K562 (cell line): Measurements from ENCODE around the gene OCA2. TPM values are rescaled to one million over a fixed set of nuclear protein-coding genes. Genes with fewer than 3 reads are reported as not detected.

ENCODE experiments used
- ATAC-seq: fragments of 200-7000 bp; cut with Tn5 transposase; 3 replicates; pipeline ENCODE4 v1.9.1; 2020; ENCODE audit warnings: moderate library complexity
- BruUV-seq: library from RNA; stranded (reverse); fragments of 400-500 nt; replicated peaks from 2 replicates; lab custom pipeline; 2021; lab: Mats Ljungman, UMichigan
- CTCF ChIA-PET: fragments of 300-600 bp; formaldehyde crosslinking; extraction: SDS; loops from one replicate; lab custom pipeline; 2021; ENCODE audit warnings: low intra/inter-chr PET ratio; lab: Yijun Ruan, JAX
- POLR2A ChIA-PET: fragments of 300-600, 350-650 bp; sonication (Branson Sonifier 250); formaldehyde crosslinking; extraction: SDS; loops from one replicate; lab custom pipeline; 2021; ENCODE audit warnings: antibody characterized with exemption, inconsistent platforms; lab: Yijun Ruan, JAX
- DNase-seq, 4 experiments: peaks; one replicate each; pipeline versions ENCODE4 v3.0.0 to v3.0.0-alpha.2; 2011 to 2018; ENCODE audit warnings: low spot score in 3 of 4, mixed read lengths in 3 of 4; ENCODE audit errors: extremely low read depth in 1 of 4
- FAIRE-seq: peaks from 2 replicates; lab custom pipeline; 2011; peaks lifted over from hg19 to GRCh38; lab: Jason Lieb, UNC
- H2AFZ ChIP-seq: 2 replicates; pipeline ENCODE4 v1.6.0; 2011; ENCODE audit warnings: low read depth, low read length, control low read depth, inconsistent platforms
- H3K27ac ChIP-seq: fragments of 200-600 bp; 3 replicates; pipeline ENCODE4 v1.8.0; 2011; ENCODE audit warnings: low read depth, mild to moderate bottlenecking, control low read depth, inconsistent platforms, low read length, moderate library complexity, mixed read lengths; ENCODE audit errors: extremely low read depth
- H3K27me3 ChIP-seq, 2 experiments: fragments of 300-600 bp in 1 of 2; 2 replicates in 1 of 2; 3 replicates in 1 of 2; pipeline versions ENCODE4 v1.6.0 to v1.8.0; 2011; ENCODE audit warnings: inconsistent platforms in 2 of 2, low read length in 2 of 2, mild to moderate bottlenecking in 1 of 2, mixed read lengths in 1 of 2, moderate library complexity in 1 of 2; ENCODE audit not compliant: control insufficient read depth in 2 of 2, insufficient read depth in 2 of 2
- H3K36me3 ChIP-seq: fragments of 300-600 bp; 3 replicates; pipeline ENCODE4 v1.8.0; 2011; ENCODE audit warnings: mild to moderate bottlenecking, low read length, inconsistent platforms; ENCODE audit not compliant: control insufficient read depth, insufficient read depth
- H3K4me1 ChIP-seq, 2 experiments: fragments of 200-600 bp in 1 of 2; replicated peaks in 1 of 2; 2 replicates in 1 of 2; 3 replicates in 1 of 2; pipeline versions ENCODE4 v1.5.1 to v1.8.0; 2011; ENCODE audit warnings: inconsistent platforms in 2 of 2, low read length in 2 of 2, mild to moderate bottlenecking in 1 of 2, mixed read lengths in 1 of 2, moderate library complexity in 1 of 2; ENCODE audit not compliant: control insufficient read depth in 2 of 2, insufficient read depth in 2 of 2
- H3K4me2 ChIP-seq: 2 replicates; pipeline ENCODE4 v1.6.1; 2011; ENCODE audit warnings: low read length, control low read depth, inconsistent platforms, mixed read lengths; ENCODE audit not compliant: insufficient read depth
- H3K4me3 ChIP-seq: fragments of 200-600 bp; sonication (generic), shearing (Covaris generic); 2 replicates; pipeline ENCODE4 v1.5.1; 2016; ENCODE audit warnings: control low read depth, inconsistent platforms
- H3K79me2 ChIP-seq: fragments of 200-600 bp; 3 replicates; pipeline ENCODE4 v1.8.0; 2011; ENCODE audit warnings: low read length, inconsistent platforms; ENCODE audit not compliant: control insufficient read depth, insufficient read depth
- H3K9ac ChIP-seq, 2 experiments: 2 replicates each; pipeline versions ENCODE4 v1.6.0 to v1.6.1; 2011; ENCODE audit warnings: low read depth in 2 of 2, low read length in 2 of 2, control low read depth in 1 of 2, inconsistent platforms in 1 of 2, mild to moderate bottlenecking in 1 of 2, mixed read lengths in 1 of 2; ENCODE audit not compliant: insufficient read depth in 1 of 2
- H3K9me1 ChIP-seq: one replicate; pipeline ENCODE4 v1.6.0; 2011; ENCODE audit warnings: inconsistent platforms, mild to moderate bottlenecking, low read length, moderate library complexity; ENCODE audit not compliant: control insufficient read depth, insufficient read depth
- H3K9me3 ChIP-seq: replicated peaks from 2 replicates; pipeline ENCODE4 v1.5.1; 2011; ENCODE audit warnings: low read depth, low read length, inconsistent platforms; ENCODE audit not compliant: control insufficient read depth, insufficient read depth
- H4K20me1 ChIP-seq: replicated peaks from 2 replicates; pipeline ENCODE4 v1.6.1; 2011; ENCODE audit warnings: low read length, inconsistent platforms, mixed read lengths; ENCODE audit not compliant: control insufficient read depth, insufficient read depth
- ARID4B ChIP-seq: sonication (generic); formaldehyde crosslinking; IDR thresholded peaks from 2 replicates; pipeline ENCODE4 v1.8.0; 2022; ENCODE audit warnings: mild to moderate bottlenecking, missing genetic modification reagents
- CBX2 ChIP-seq: fragments of 200-600 bp; sonication (generic); IDR thresholded peaks from one replicate; pipeline ENCODE4 v1.6.1; 2012; ENCODE audit warnings: mild to moderate bottlenecking, low read length, inconsistent platforms; ENCODE audit not compliant: insufficient read depth, poor library complexity, severe bottlenecking
- CBX5 ChIP-seq: IDR thresholded peaks from 2 replicates; pipeline ENCODE4 v1.6.1; 2014; ENCODE audit warnings: low read depth, borderline replicate concordance
- GATA2 ChIP-seq: sonication (generic); formaldehyde crosslinking; IDR thresholded peaks from 2 replicates; pipeline ENCODE4 v1.4.0; 2020; ENCODE audit warnings: mild to moderate bottlenecking, missing genetic modification reagents
- HBP1 ChIP-seq: fragments of 450-650 bp; formaldehyde crosslinking; IDR thresholded peaks from 2 replicates; pipeline ENCODE4 v1.4.0; 2022; ENCODE audit warnings: missing genetic modification characterization
- MTA2 ChIP-seq: fragments of 450-650 bp; IDR thresholded peaks from 2 replicates; pipeline ENCODE4 v1.6.1; 2016; ENCODE audit warnings: low read depth
- NFRKB ChIP-seq: fragments of 450-650 bp; IDR thresholded peaks from 2 replicates; pipeline ENCODE4 v1.6.1; 2016; ENCODE audit warnings: low read depth
- RHOXF2B ChIP-seq: fragments of 250-450 bp; sonication (Bioruptor Pico); conservative IDR thresholded peaks from 2 replicates; pipeline ENCODE4 v1.5.1; 2021
- SAP30 ChIP-seq: fragments of 200-600 bp; sonication (generic); IDR thresholded peaks from 2 replicates; pipeline ENCODE4 v1.6.1; 2012; ENCODE audit warnings: borderline replicate concordance, low read depth, mild to moderate bottlenecking, moderate library complexity, low read length, control low read depth, inconsistent platforms; ENCODE audit not compliant: insufficient read depth, poor library complexity, severe bottlenecking
- SMAD2 ChIP-seq: fragments of 150-350 bp; IDR thresholded peaks from 2 replicates; pipeline ENCODE4 v1.6.1; 2014; ENCODE audit warnings: low read depth, mild to moderate bottlenecking, low read length
- ZNF408 ChIP-seq: fragments of 250-450 bp; sonication (Bioruptor Pico); IDR thresholded peaks from 2 replicates; pipeline ENCODE4 v1.4.0; 2020; ENCODE audit warnings: low read depth, mild to moderate bottlenecking, moderate library complexity
- WGBS: fragments of 100-300 bp; shearing (Covaris generic); methylation state at CpG from one replicate; pipeline ENCODE4 v1.1.6; 2016; ENCODE audit warnings: low coverage, mixed read lengths; ENCODE audit not compliant: insufficient coverage; ENCODE audit errors: missing lambda C conversion rate; 5-methylcytosine and 5-hydroxymethylcytosine counted together
- in situ Hi-C: fragments of 300-500 bp; cut with MboI; formaldehyde crosslinking; loops from 4 replicates; pipeline ENCODE4 v1.15.0; 2018; ENCODE audit warnings: inconsistent platforms, mixed read lengths
- intact Hi-C: fragments of 100-400 bp; cut with micrococcal nuclease; formaldehyde crosslinking; loops from 2 replicates; pipeline ENCODE4 v1.14.2; 2022
- polyA plus RNA-seq, 8 experiments: library from polyadenylated mRNA; depleted of rRNA in 4 of 8; stranded (reverse) in 5 of 8; unstranded in 3 of 8; fragments of >200 nt; fragmentation: Nextera tagmentation in 2 of 8; fragmentation: Illumina TruSeq in 1 of 8; extraction: Ambion mirVana in 2 of 8; extraction: Trizol in 1 of 8; gene quantifications; 2 replicates each; pipeline versions ENCODE4 v1.2.1 to v1.2.3, GENCODE V29; 2011 to 2014; ENCODE audit warnings: inconsistent platforms in 1 of 8, missing spikeins in 1 of 8
- total RNA-seq, 7 experiments: library from RNA; depleted of rRNA in 6 of 7; stranded (reverse); fragments of >200 nt in 6 of 7; fragmentation: Illumina TruSeq in 2 of 7; extraction: Trizol in 2 of 7; gene quantifications; 2 replicates each; pipeline versions ENCODE4 v1.2.1 to v1.2.3, GENCODE V29; 2011 to 2021; ENCODE audit warnings: low replicate concordance in 1 of 7

The OCA2 gene
- total and polyA plus RNA-seq, 9 of the 15 experiments (the other 6 are each of a cell fraction or from before 2014, with no cell fraction given), result 0.07 to 0.59 (median 0.17) TPM; not detected in 1

- POLR2A ChIA-PET, result no interaction called here
- CTCF ChIA-PET, result no interaction called here
- no TSS peak for BruUV-seq
These were observed 54.9 kb downstream of the OCA2 start for GRCh38 chr15:28044121-28044672.

GRCh38 chr15:28043691-28044091 lies 55.4 kb downstream of the OCA2 start:
- in situ Hi-C loops, result loop anchor here (25.0 kb wide), 1 partner anchor 1156 kb away; no protein-coding TSS in a partner anchor
- ATAC-seq (no peak), FAIRE-seq (no peak), DNase-seq (no peak)
- Histone ChIP-seq H2AFZ (no peak overlapping the region), H3K4me2 (no peak overlapping the region), H3K27me3 (no peaks in the 10 kb centered on the region), H3K9ac (no peak overlapping the region), H4K20me1 (no peaks in the 10 kb centered on the region; the same call in 1 of the 2 replicates), H3K36me3 (no peaks in the 10 kb centered on the region), H3K4me1 (no peaks in the 10 kb centered on the region), H3K79me2 (no peaks in the 10 kb centered on the region), H3K9me1 (no peaks in the 10 kb centered on the region), H3K27ac (no peak overlapping the region), H3K4me3 (no peak overlapping the region), H3K9me3 (no peaks in the 10 kb centered on the region)
- BruUV-seq, result no TSS peak
- CTCF ChIA-PET, result no interaction called here
- intact Hi-C loops, result no loop called here
- POLR2A ChIA-PET, result no interaction called here
- no peak for TF ChIP-seq MTA2
- no peak for TF ChIP-seq SMAD2
- no peak for TF ChIP-seq SAP30
- no peak for TF ChIP-seq GATA2 (CRISPR knock-in tag)
- no peak for TF ChIP-seq ARID4B
- no peak for TF ChIP-seq RHOXF2B (CRISPR knock-in tag)
- TF ChIP-seq HBP1 (CRISPR knock-in tag), result no peak
- no peak for TF ChIP-seq NFRKB
- TF ChIP-seq ZNF408, result no peak

More at GRCh38 chr15:28044121-28044672, 54.9 kb downstream of the OCA2 start:
- no peak overlapping the region for H3K27ac ChIP-seq
- no peak overlapping the region for H3K4me2 ChIP-seq
- no peak for FAIRE-seq
- H3K27me3 ChIP-seq, result no peaks in the 10 kb centered on the region
- no peaks in the 10 kb centered on the region; the same call in 1 of the 2 replicates for H4K20me1 ChIP-seq
- intact Hi-C loops (no loop called here), in situ Hi-C loops (loop anchor here (25.0 kb wide), 1 partner anchor 1157 kb away; no protein-coding TSS in a partner anchor)
- TF ChIP-seq CBX5, result no peak
- no peak for TF ChIP-seq CBX2
- 1% methylated on average over 5 of the region's 5 CpGs for WGBS
- no peak for DNase-seq
- H3K9me3 ChIP-seq, result no peaks in the 10 kb centered on the region
- no peaks in the 10 kb centered on the region for H3K4me1 ChIP-seq
- no peak for ATAC-seq
- H3K4me3 ChIP-seq, result no peak overlapping the region
- no peaks in the 10 kb centered on the region for H3K9me1 ChIP-seq
- no peaks in the 10 kb centered on the region for H3K36me3 ChIP-seq
- H3K9ac ChIP-seq, result no peak overlapping the region
- no peak overlapping the region for H2AFZ ChIP-seq
- no peaks in the 10 kb centered on the region for H3K79me2 ChIP-seq
